Coronary artery (tissue), 2 donors: Measurements from ENCODE around the gene INSR.

Experiments
- DNase-seq: peaks from one replicate; pipeline ENCODE4 v3.0.0-alpha.2; 2017; ENCODE audit warnings: low spot score
- H3K27ac ChIP-seq, 2 donors: fragments of 200-600 bp; sonication (generic); one replicate each; pipeline ENCODE4 v1.5.1; 2016 to 2019
- H3K4me3 ChIP-seq: fragments of 200-600 bp; sonication (generic); 2 replicates; pipeline ENCODE4 v1.5.1; 2016; ENCODE audit warnings: mild to moderate bottlenecking, moderate library complexity
- TF ChIP-seq, protein P1 (sequence below): fragments of 200-600 bp; sonication (generic); IDR thresholded peaks from one replicate; pipeline ENCODE4 v1.5.1; 2019; ENCODE audit warnings: antibody characterized with exemption

INSR gene

DNA sequence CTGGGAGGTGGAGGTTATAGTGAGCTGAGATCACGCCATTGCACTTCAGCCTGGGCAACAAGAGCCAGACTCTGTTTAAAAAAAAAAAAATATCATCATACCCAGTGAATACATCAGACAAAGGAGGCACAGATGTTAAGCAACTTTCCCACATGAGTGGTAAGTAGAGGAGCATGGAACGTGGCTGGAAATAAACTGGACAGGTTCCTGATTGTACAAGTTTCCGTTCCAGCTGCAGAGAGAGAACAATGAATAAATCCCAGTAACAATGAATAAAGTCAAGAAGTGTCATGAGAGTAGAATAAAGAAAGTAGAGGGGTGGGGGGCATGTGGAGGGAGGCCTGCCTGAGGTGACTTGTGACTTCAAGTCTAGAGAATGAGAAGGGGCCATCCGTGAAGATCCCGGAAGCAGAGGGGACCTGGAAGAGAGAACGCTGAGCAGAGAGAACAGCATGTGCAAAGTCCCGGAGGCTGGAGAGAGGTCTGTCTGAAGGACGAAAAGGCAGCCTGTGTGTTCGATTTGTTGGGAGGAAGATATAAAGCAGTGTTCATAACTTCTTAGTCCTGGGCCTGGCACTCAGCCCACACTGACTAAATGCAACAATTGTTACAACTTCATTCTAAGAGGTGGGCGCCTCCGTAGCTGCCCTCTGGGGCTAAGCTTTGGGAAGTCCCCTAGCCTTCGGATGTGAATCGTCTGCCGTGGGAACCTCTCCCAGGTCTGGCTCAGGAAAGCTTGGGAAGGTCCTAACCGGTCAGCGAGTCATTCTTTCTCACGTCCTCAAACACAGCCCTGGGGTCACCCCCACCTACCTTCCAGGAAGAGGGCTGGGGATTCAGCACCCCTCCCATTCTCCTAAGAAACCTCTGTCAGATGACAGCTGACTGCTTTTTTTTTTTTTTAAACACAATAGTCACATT lies 39.2 kb upstream of the INSR start:
- TF ChIP-seq, protein P1, sequence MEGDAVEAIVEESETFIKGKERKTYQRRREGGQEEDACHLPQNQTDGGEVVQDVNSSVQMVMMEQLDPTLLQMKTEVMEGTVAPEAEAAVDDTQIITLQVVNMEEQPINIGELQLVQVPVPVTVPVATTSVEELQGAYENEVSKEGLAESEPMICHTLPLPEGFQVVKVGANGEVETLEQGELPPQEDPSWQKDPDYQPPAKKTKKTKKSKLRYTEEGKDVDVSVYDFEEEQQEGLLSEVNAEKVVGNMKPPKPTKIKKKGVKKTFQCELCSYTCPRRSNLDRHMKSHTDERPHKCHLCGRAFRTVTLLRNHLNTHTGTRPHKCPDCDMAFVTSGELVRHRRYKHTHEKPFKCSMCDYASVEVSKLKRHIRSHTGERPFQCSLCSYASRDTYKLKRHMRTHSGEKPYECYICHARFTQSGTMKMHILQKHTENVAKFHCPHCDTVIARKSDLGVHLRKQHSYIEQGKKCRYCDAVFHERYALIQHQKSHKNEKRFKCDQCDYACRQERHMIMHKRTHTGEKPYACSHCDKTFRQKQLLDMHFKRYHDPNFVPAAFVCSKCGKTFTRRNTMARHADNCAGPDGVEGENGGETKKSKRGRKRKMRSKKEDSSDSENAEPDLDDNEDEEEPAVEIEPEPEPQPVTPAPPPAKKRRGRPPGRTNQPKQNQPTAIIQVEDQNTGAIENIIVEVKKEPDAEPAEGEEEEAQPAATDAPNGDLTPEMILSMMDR, result no peak
- no peak for DNase-seq
- no peak overlapping the region for H3K27ac ChIP-seq
- H3K4me3 ChIP-seq, result no peak overlapping the region

DNA sequence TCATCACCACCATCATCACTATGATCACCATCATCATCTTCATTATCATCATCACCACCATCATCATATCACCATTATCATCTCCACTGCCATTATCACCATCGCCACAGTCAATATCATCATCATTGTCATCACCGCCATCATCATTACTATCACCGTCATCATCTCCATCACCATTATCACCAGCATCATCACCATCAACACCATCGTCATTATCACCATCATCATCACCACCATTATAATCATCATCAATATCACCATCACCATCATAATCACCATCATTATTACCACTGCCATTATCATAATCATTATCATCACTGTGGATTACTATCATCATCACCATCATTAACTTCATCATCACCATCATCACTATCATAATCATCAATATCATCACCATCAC lies 37.2 kb upstream of the INSR start:
- Histone ChIP-seq H3K27ac (no peak overlapping the region), H3K4me3 (no peak overlapping the region)
- no peak for DNase-seq
- TF ChIP-seq, protein P1, result no peak

DNA sequence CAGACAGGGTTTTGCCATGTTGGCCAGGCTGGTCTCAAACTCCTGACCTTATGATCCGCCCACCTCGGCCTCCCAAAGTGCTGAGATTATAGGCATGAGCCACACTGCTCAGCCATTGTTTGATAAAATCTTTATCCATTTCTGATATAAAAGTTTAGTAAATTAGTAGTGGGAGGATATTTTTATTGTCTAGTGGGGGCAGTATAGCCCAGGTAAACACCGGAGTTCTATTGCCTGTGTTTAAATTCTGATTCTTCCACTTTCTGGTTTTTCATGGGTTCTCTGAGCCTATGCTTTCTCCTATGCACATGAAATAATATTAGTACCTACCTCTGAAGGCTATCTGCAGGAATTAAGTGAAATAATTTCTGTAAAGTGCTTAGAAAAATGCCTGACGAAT lies 34.4 kb upstream of the INSR start:
- TF ChIP-seq, protein P1, result no peak
- Histone ChIP-seq H3K27ac (no peak overlapping the region), H3K4me3 (no peak overlapping the region)
- DNase-seq, result no peak

DNA sequence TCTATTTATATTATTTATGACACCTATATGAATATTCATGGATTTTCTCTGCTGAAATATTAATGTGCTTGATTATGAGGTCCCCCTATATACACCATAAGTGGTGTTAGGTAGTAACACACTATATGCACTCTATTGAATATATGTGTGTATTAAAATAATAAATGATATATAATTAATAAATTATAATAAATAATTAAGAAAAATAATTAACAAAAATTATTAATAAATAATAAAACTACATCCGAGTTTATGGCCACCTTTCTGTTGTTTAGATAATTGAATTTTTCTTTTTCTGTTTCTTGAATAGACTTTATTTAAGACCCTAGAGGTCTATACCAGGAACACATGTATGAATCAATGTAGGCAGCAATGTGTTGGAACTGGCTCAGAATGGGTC lies 33.6 kb upstream of the INSR start:
- Histone ChIP-seq H3K4me3 (no peak overlapping the region), H3K27ac (no peak overlapping the region)
- no peak for DNase-seq
- TF ChIP-seq, protein P1, result no peak

DNA sequence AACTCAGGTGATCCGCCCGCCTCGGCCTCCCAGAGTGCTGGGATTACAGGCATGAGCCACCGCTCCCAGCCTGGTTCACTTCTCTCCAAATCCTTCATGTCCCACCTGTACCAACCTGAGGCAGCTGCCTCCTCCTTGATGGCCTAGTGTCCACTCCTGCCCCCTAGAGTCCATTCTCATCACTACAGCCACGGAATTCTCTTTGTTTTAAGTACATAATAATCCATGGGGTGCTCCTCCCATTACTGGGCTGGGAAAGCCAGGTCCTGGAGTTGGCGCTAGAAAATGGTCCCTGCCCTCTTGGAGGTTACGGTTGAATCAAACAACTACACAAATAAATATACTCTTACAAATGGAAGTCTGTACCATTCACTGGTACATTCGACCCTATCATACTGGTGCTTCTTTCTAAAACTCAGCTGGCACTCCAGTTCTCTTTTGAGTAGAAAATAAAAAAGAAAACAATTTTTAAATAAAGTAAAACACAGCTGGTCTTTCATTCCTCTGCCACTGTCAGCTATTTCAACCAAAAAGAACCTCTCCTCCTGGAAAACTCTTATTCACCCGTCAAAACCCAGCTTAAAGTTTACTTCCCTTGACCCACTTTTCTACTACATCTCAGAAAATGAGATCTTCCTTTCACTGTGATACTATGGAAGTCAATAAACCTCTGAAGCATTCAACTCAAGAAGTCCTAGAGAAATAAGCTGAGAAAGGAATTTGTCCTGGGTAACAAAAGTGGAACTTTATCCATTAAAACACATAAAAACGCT lies 32.1 kb upstream of the INSR start:
- Histone ChIP-seq H3K4me3 (no peak overlapping the region), H3K27ac (no peak overlapping the region)
- TF ChIP-seq, protein P1, result no peak
- DNase-seq, result no peak

DNA sequence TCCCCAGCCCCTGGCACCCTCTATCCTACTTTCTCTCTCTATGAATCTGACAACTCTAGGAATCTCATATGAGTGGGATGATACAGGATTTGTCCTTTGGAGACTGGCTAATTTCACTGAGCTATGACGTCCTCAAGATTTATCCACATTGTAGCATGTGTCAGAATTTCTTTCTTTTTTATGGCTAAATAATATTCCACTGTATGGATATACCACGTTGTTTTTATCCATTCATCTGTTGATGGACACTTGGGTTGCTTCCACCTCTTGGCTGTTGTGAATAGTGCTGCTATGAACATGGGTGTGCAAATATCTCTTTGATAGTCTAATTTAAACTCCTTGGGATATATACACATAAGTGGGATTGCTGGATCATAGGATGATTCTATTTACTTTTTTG lies 24.0 kb upstream of the INSR start:
- Histone ChIP-seq H3K4me3 (no peak overlapping the region), H3K27ac (no peak overlapping the region)
- TF ChIP-seq, protein P1, result no peak
- no peak for DNase-seq
